ENCODE results near the gene GRIK5.

- TF ChIP-seq, protein P1, sequence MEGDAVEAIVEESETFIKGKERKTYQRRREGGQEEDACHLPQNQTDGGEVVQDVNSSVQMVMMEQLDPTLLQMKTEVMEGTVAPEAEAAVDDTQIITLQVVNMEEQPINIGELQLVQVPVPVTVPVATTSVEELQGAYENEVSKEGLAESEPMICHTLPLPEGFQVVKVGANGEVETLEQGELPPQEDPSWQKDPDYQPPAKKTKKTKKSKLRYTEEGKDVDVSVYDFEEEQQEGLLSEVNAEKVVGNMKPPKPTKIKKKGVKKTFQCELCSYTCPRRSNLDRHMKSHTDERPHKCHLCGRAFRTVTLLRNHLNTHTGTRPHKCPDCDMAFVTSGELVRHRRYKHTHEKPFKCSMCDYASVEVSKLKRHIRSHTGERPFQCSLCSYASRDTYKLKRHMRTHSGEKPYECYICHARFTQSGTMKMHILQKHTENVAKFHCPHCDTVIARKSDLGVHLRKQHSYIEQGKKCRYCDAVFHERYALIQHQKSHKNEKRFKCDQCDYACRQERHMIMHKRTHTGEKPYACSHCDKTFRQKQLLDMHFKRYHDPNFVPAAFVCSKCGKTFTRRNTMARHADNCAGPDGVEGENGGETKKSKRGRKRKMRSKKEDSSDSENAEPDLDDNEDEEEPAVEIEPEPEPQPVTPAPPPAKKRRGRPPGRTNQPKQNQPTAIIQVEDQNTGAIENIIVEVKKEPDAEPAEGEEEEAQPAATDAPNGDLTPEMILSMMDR (optimal IDR thresholded peaks at IDR 0.05 in 1 of 3, IDR thresholded peaks at IDR 0.05 in 1 of 3, conservative IDR thresholded peaks at IDR 0.05 in 1 of 3; ENCODE audit: extremely low read depth in 1 of 3, insufficient read depth in 2 of 3, low read length in 3 of 3): no peak
- no peak for TF ChIP-seq EZH2 (IDR thresholded peaks at IDR 0.05; ENCODE audit: low read length)
Observed at GRCh38 chr19:41958367-41959055, 111.5 kb downstream of the GRIK5 start.
